Liver (tissue), 9 donors: ENCODE results near the gene NPEPL1. TPM values are rescaled to one million over a fixed set of nuclear protein-coding genes. Genes with fewer than 3 reads are reported as not detected.

Experiments
- DNase-seq: peaks from one replicate; pipeline ENCODE4 v3.0.0-alpha.2; 2017; ENCODE audit warnings: low spot score
- H3K27ac ChIP-seq, 2 donors: one replicate each; pipeline ENCODE4 v1.7.0; 2013; ENCODE audit warnings: inconsistent platforms in 2 of 2, low read length in 2 of 2, control low read depth in 1 of 2, low read depth in 1 of 2, mild to moderate bottlenecking in 1 of 2
- H3K27me3 ChIP-seq, 4 donors: one replicate each; pipeline versions ENCODE4 v1.6.1 to v1.7.0; 2013; ENCODE audit warnings: low read length in 3 of 4, inconsistent platforms in 1 of 4, mild to moderate bottlenecking in 1 of 4, moderate library complexity in 1 of 4; ENCODE audit not compliant: control insufficient read depth in 4 of 4, insufficient read depth in 4 of 4
- H3K36me3 ChIP-seq, 4 donors: one replicate each; pipeline versions ENCODE4 v1.6.1 to v1.7.0; 2013; ENCODE audit warnings: low read length in 3 of 4, mild to moderate bottlenecking in 3 of 4, low read depth in 1 of 4, moderate library complexity in 1 of 4; ENCODE audit not compliant: control insufficient read depth in 4 of 4, insufficient read depth in 3 of 4
- H3K4me1 ChIP-seq, 4 donors: one replicate each; pipeline versions ENCODE4 v1.6.1 to v1.7.0; 2013; ENCODE audit warnings: low read length in 3 of 4, mild to moderate bottlenecking in 3 of 4, moderate library complexity in 1 of 4; ENCODE audit not compliant: control insufficient read depth in 4 of 4, insufficient read depth in 4 of 4
- H3K4me3 ChIP-seq, 3 donors: one replicate each; pipeline versions ENCODE4 v1.6.1 to v1.7.0; 2013; ENCODE audit warnings: low read length in 3 of 3, control low read depth in 1 of 3, low read depth in 1 of 3, mild to moderate bottlenecking in 1 of 3
- H3K9ac ChIP-seq, 2 donors: one replicate each; pipeline ENCODE4 v1.7.0; 2013; ENCODE audit warnings: low read length in 2 of 2, mild to moderate bottlenecking in 2 of 2, moderate library complexity in 2 of 2, control low read depth in 1 of 2, low read depth in 1 of 2
- H3K9me3 ChIP-seq, 4 donors: one replicate each; pipeline versions ENCODE4 v1.6.1 to v1.7.0; 2013; ENCODE audit warnings: low read length in 3 of 4; ENCODE audit not compliant: control insufficient read depth in 4 of 4
- EGR1 ChIP-seq, 2 donors: IDR thresholded peaks; 2 replicates each; pipeline ENCODE4 v1.6.1; 2016 to 2018; ENCODE audit warnings: antibody characterized with exemption in 2 of 2, low read depth in 2 of 2
- FOXA1 ChIP-seq: IDR thresholded peaks from 2 replicates; pipeline ENCODE4 v1.6.1; 2016; ENCODE audit warnings: antibody characterized with exemption
- FOXA2 ChIP-seq: IDR thresholded peaks from 2 replicates; pipeline ENCODE4 v1.6.1; 2016; ENCODE audit warnings: antibody characterized with exemption
- JUND ChIP-seq, 2 donors: IDR thresholded peaks; 2 replicates each; pipeline ENCODE4 v1.6.1; 2016; ENCODE audit warnings: antibody characterized with exemption in 2 of 2
- NR2F2 ChIP-seq: IDR thresholded peaks from 2 replicates; pipeline ENCODE4 v1.6.1; 2016; ENCODE audit warnings: antibody characterized with exemption
- RAD21 ChIP-seq, 2 donors: IDR thresholded peaks; 2 replicates each; pipeline ENCODE4 v1.6.1; 2016; ENCODE audit warnings: antibody characterized with exemption in 2 of 2, mild to moderate bottlenecking in 2 of 2
- RXRA ChIP-seq, 2 donors: IDR thresholded peaks; 2 replicates each; pipeline ENCODE4 v1.6.1; 2017 to 2018; ENCODE audit warnings: antibody characterized with exemption in 2 of 2, mild to moderate bottlenecking in 1 of 2
- SP1 ChIP-seq: IDR thresholded peaks from 2 replicates; pipeline ENCODE4 v1.6.1; 2018; ENCODE audit warnings: antibody characterized with exemption, mild to moderate bottlenecking
- TAF1 ChIP-seq: conservative IDR thresholded peaks from 2 replicates; pipeline ENCODE4 v1.6.1; 2016; ENCODE audit warnings: antibody characterized with exemption, mild to moderate bottlenecking
- YY1 ChIP-seq: IDR thresholded peaks from 2 replicates; pipeline ENCODE4 v1.6.1; 2016; ENCODE audit warnings: antibody characterized with exemption, mild to moderate bottlenecking
- WGBS: extraction: QIAGEN DNeasy Blood & Tissue Kit; methylation state at CpG from one replicate; pipeline ENCODE4 v1.1.7; 2013; 5-methylcytosine and 5-hydroxymethylcytosine counted together
- polyA plus RNA-seq, 2 donors: library from polyadenylated mRNA; stranded (reverse) in 1 of 2; unstranded in 1 of 2; fragments of 200-250 nt in 1 of 2; fragments of >200 nt in 1 of 2; fragmentation: Nextera tagmentation in 1 of 2; extraction: Ambion mirVana in 1 of 2; gene quantifications; one replicate each; pipeline versions ENCODE4 v1.2.1 to v1.2.3, GENCODE V29; 2013 to 2015
- total RNA-seq, 2 donors: library from RNA; depleted of rRNA; stranded (reverse); fragments of >200 nt; gene quantifications; one replicate each; pipeline ENCODE4 v1.2.3, GENCODE V29; 2014
- TF ChIP-seq, protein P1 (sequence below): IDR thresholded peaks from 2 replicates; pipeline ENCODE4 v1.6.1; 2016; ENCODE audit warnings: antibody characterized with exemption, mild to moderate bottlenecking
- TF ChIP-seq, protein P2 (sequence below): IDR thresholded peaks from 2 replicates; pipeline ENCODE4 v1.6.1; 2016; ENCODE audit warnings: antibody characterized with exemption
- TF ChIP-seq, protein P3 (sequence below): IDR thresholded peaks from 2 replicates; pipeline ENCODE4 v1.6.1; 2016; ENCODE audit warnings: antibody characterized with exemption
- TF ChIP-seq, protein P4 (sequence below): IDR thresholded peaks from 2 replicates; pipeline ENCODE4 v1.6.1; 2016; ENCODE audit warnings: antibody characterized with exemption
- donor health status: healthy.
- donor health status: healthy.
- donor health status: healthy.
- donor health status: healthy.
- donor health status: healthy.

Gene NPEPL1
- total and polyA plus RNA-seq, 4 donors, result 8.0 to 13.3 (median 10.9) TPM

DNA sequence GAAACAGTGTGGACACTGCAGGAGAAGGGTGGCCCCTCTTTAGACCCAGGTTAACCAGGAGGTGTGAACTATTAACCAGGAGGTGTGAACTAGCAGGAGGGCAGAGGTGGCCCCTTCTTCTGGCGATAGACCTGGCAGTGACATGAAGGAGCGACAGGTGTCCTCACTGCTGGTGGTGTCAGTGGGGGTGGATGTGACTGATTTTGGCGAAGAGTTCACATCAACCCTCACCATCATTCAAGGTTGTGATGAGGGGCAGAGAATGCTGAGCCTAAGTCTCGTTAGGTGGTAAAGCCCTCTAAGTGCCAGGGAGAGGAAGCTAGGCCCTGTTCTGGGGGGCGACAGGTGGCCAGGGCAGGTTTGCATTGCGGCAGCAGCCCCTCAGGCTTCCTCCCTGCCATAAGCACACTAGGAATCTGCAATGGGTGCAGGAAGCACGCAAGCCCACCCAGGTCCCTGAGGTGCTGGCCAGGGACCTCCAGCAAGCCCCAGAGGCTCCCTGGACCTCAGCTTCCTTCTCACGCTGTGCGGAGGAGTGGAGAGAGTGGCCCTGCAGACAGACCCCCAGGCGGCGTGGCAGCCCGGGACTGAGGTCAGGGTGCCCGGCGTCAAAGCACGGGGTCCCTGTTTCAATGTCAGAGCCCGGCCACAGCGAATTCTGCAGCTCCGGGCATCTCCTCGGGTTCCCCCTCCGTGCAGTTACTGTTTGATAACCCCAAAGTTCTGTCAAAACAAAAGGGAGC, 13.7 kb downstream of the NPEPL1 start (continued):
- TF ChIP-seq, protein P1, sequence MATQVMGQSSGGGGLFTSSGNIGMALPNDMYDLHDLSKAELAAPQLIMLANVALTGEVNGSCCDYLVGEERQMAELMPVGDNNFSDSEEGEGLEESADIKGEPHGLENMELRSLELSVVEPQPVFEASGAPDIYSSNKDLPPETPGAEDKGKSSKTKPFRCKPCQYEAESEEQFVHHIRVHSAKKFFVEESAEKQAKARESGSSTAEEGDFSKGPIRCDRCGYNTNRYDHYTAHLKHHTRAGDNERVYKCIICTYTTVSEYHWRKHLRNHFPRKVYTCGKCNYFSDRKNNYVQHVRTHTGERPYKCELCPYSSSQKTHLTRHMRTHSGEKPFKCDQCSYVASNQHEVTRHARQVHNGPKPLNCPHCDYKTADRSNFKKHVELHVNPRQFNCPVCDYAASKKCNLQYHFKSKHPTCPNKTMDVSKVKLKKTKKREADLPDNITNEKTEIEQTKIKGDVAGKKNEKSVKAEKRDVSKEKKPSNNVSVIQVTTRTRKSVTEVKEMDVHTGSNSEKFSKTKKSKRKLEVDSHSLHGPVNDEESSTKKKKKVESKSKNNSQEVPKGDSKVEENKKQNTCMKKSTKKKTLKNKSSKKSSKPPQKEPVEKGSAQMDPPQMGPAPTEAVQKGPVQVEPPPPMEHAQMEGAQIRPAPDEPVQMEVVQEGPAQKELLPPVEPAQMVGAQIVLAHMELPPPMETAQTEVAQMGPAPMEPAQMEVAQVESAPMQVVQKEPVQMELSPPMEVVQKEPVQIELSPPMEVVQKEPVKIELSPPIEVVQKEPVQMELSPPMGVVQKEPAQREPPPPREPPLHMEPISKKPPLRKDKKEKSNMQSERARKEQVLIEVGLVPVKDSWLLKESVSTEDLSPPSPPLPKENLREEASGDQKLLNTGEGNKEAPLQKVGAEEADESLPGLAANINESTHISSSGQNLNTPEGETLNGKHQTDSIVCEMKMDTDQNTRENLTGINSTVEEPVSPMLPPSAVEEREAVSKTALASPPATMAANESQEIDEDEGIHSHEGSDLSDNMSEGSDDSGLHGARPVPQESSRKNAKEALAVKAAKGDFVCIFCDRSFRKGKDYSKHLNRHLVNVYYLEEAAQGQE, result no peak

DNA sequence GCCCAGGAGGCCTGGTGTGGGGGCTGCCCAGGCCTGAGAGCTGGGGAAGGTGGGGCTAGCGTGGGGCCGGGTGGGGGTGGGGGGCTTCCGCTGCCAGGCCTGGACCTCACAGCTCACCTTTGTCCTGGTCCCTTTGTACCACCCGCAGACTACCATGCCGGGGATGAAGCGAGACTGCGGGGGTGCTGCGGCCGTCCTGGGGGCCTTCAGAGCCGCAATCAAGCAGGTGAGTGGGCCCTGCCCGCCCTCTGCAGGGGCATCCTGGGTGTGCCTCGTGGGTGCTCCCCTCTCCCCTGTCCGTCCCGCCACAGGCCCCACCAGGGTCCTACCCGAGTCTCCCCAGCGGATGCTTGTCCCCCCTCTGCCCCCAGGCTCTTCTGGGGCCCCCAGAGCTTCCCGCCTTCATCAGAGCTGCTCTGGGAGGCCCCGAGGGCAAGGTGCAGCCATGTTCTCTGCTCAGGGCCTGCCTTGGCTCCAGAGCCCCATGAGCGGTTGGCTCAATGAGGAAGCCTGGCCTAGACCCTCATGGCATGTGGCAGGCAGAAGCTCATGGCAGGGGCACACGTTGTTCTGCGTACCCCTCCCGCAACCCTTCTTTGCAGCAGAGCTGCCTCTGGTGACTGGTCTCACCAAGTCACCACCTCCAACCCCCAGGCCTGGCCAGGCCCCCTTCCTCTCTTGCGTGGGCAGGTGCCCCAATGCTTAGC, 14.5 kb downstream of the NPEPL1 start:
- no peak overlapping the region for H3K27ac ChIP-seq
- no peaks in the 10 kb centered on the region for H3K4me1 ChIP-seq
- H3K4me3 ChIP-seq, result no peak overlapping the region
- WGBS, result 97% methylated on average over 23 of the region's 23 CpGs
- no peaks in the 10 kb centered on the region for H3K9me3 ChIP-seq
- TF ChIP-seq, protein P2, sequence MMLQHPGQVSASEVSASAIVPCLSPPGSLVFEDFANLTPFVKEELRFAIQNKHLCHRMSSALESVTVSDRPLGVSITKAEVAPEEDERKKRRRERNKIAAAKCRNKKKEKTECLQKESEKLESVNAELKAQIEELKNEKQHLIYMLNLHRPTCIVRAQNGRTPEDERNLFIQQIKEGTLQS, result no peak
- TF ChIP-seq SP1 (no peak), RXRA (IDR thresholded peaks at IDR 0.05) (no peak), FOXA2 (no peak), YY1 (no peak), EGR1 (IDR thresholded peaks at IDR 0.05; ENCODE audit: low read depth in 2 of 2) (no peak), RAD21 (IDR thresholded peaks at IDR 0.05) (no peak)
- TF ChIP-seq, protein P3, sequence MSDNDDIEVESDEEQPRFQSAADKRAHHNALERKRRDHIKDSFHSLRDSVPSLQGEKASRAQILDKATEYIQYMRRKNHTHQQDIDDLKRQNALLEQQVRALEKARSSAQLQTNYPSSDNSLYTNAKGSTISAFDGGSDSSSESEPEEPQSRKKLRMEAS, result no peak
- TF ChIP-seq, protein P4, sequence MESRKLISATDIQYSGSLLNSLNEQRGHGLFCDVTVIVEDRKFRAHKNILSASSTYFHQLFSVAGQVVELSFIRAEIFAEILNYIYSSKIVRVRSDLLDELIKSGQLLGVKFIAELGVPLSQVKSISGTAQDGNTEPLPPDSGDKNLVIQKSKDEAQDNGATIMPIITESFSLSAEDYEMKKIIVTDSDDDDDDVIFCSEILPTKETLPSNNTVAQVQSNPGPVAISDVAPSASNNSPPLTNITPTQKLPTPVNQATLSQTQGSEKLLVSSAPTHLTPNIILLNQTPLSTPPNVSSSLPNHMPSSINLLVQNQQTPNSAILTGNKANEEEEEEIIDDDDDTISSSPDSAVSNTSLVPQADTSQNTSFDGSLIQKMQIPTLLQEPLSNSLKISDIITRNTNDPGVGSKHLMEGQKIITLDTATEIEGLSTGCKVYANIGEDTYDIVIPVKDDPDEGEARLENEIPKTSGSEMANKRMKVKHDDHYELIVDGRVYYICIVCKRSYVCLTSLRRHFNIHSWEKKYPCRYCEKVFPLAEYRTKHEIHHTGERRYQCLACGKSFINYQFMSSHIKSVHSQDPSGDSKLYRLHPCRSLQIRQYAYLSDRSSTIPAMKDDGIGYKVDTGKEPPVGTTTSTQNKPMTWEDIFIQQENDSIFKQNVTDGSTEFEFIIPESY, result no peak
- DNase-seq, result no peak
- H3K9ac ChIP-seq, result no peak overlapping the region
- H3K36me3 ChIP-seq, result peaks cover 4 to 33% (median 13%) of the 10 kb centered on the region in 4 donors
- H3K27me3 ChIP-seq, result no peaks in the 10 kb centered on the region

DNA sequence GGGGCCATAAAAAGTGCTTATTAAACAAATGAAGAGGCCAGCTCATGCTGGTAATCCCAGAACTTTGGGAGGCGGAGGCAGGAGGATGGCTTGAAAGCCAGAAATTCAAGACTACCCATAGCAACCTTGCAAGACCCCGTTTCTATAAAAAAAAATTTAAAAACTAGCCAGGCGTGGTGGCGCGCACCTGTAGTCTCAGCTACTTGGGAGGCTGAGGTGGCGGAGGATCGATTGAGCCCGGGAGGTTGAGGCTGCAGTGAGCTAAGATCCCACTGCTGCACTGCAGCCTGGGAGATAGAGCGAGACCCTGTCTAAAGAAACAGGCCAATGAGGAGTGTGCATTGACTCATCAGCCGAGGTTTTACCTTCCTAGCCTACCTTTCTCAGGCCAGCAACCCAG, 15.2 kb downstream of the NPEPL1 start:
- H3K27me3 ChIP-seq, result no peaks in the 10 kb centered on the region
- H3K36me3 ChIP-seq, result peaks cover 4 to 27% (median 11%) of the 10 kb centered on the region in 4 donors
- TF ChIP-seq NR2F2, result no peak
- no peak for TF ChIP-seq FOXA2
- TF ChIP-seq RXRA (IDR thresholded peaks at IDR 0.05), result no peak
- no peak for TF ChIP-seq JUND (IDR thresholded peaks at IDR 0.05)
- TF ChIP-seq, protein P4, result no peak
- no peak for TF ChIP-seq TAF1
- no peak for TF ChIP-seq FOXA1
- TF ChIP-seq RAD21 (IDR thresholded peaks at IDR 0.05), result no peak
- no peaks in the 10 kb centered on the region for H3K9me3 ChIP-seq
- no peak overlapping the region for H3K27ac ChIP-seq
- whole genome bisulfite sequencing, result 98% methylated on average over 10 of the region's 10 CpGs
- H3K9ac ChIP-seq, result no peak overlapping the region
- H3K4me3 ChIP-seq, result no peak overlapping the region
- H3K4me1 ChIP-seq, result no peaks in the 10 kb centered on the region
- DNase-seq, result no peak
